Tibial nerve (tissue), 4 donors: ENCODE data around the gene NFIL3.

Source experiments
- EP300 ChIP-seq, 2 donors: sonication (generic); formaldehyde crosslinking; IDR thresholded peaks; one replicate each; pipeline ENCODE4 v1.6.1; 2017; ENCODE audit warnings: antibody characterized with exemption in 2 of 2, mild to moderate bottlenecking in 1 of 2
- POLR2A ChIP-seq, 2 donors: fragments of 450-650 bp; IDR thresholded peaks; one replicate each; pipeline ENCODE4 v1.6.1; 2017; ENCODE audit warnings: antibody characterized with exemption in 2 of 2, mild to moderate bottlenecking in 2 of 2, moderate library complexity in 2 of 2
- TF ChIP-seq, protein P1 (sequence below), 5 experiments: fragments of 200-600 bp in 3 of 5; fragments of 450-650 bp in 2 of 5; sonication (generic) in 3 of 5; IDR thresholded peaks; one replicate each; pipeline ENCODE4 v1.5.1; 2016 to 2019; ENCODE audit warnings: antibody characterized with exemption in 5 of 5, mild to moderate bottlenecking in 3 of 5, moderate library complexity in 2 of 5

DNA sequence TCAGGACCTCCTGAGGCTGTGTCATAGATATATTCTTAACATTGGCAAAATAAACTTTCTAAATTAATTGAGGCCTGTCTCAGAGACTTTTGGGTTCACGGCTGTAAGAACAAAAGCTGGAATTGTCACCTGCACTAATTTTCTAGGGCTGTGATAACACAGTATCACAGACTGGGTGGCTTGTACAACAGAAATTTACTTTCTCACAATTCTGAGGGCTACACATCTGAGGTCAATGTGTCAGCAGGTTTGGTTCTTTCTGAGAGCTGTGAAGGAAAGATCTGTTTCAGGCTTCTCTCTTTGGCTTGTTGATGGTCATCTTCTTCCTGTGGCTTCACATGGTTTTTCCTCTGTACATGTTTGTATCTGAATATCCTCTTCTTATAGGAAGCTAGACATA, 29.2 kb upstream of the NFIL3 start:
- TF ChIP-seq, protein P1, sequence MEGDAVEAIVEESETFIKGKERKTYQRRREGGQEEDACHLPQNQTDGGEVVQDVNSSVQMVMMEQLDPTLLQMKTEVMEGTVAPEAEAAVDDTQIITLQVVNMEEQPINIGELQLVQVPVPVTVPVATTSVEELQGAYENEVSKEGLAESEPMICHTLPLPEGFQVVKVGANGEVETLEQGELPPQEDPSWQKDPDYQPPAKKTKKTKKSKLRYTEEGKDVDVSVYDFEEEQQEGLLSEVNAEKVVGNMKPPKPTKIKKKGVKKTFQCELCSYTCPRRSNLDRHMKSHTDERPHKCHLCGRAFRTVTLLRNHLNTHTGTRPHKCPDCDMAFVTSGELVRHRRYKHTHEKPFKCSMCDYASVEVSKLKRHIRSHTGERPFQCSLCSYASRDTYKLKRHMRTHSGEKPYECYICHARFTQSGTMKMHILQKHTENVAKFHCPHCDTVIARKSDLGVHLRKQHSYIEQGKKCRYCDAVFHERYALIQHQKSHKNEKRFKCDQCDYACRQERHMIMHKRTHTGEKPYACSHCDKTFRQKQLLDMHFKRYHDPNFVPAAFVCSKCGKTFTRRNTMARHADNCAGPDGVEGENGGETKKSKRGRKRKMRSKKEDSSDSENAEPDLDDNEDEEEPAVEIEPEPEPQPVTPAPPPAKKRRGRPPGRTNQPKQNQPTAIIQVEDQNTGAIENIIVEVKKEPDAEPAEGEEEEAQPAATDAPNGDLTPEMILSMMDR (IDR thresholded peaks at IDR 0.05): no peak
- TF ChIP-seq POLR2A (IDR thresholded peaks at IDR 0.05): no peak
- TF ChIP-seq EP300 (IDR thresholded peaks at IDR 0.05): no peak
